IMR-90 (cell line): ENCODE measurements around the gene METTL22. TPM values are rescaled to one million over a fixed set of nuclear protein-coding genes. Genes with fewer than 3 reads are reported as not detected.

Experiments used
- ATAC-seq: fragments of 200-7000 bp; cut with Tn5 transposase; 2 replicates; pipeline ENCODE4 v1.9.1; 2020; ENCODE audit warnings: low read depth, mild to moderate bottlenecking, moderate library complexity
- Bru-seq: library from RNA; stranded (reverse); fragments of 400-500 nt; gene quantifications from one replicate; lab custom pipeline; 2021; lab: Mats Ljungman, UMichigan
- BruChase-seq, 2 experiments: library from RNA; stranded (reverse); fragments of 400-500 nt; gene quantifications; one replicate each; lab custom pipeline; 2021; lab: Mats Ljungman, UMichigan
- BruUV-seq: library from RNA; stranded (reverse); fragments of 400-500 nt; replicated peaks from 2 replicates; lab custom pipeline; 2021; lab: Mats Ljungman, UMichigan
- CTCF ChIA-PET: fragments of 300-600 bp; formaldehyde crosslinking; extraction: SDS; loops from one replicate; lab custom pipeline; 2021; ENCODE audit warnings: antibody characterized with exemption; lab: Yijun Ruan, JAX
- POLR2A ChIA-PET: fragments of 300-600 bp; sonication (Branson Sonifier 250); formaldehyde crosslinking; loops from one replicate; lab custom pipeline; 2022; ENCODE audit warnings: antibody characterized with exemption; ENCODE audit not compliant: unreplicated experiment; lab: Charles Lee
- DNase-seq: peaks from one replicate; pipeline ENCODE4 v3.0.0; 2013
- H2AFZ ChIP-seq: replicated peaks from 2 replicates; pipeline ENCODE3; 2013; ENCODE audit warnings: low read length, mild to moderate bottlenecking; ENCODE audit not compliant: poor library complexity
- H2AK5ac ChIP-seq: 2 replicates; pipeline ENCODE4 v1.6.1; 2013; ENCODE audit warnings: low read depth, low read length, inconsistent platforms
- H2AK9ac ChIP-seq: replicated peaks from 2 replicates; pipeline ENCODE3; 2013; ENCODE audit warnings: mild to moderate bottlenecking, low read depth, low read length, moderate library complexity; ENCODE audit not compliant: poor library complexity
- H2BK120ac ChIP-seq: 2 replicates; pipeline ENCODE4 v1.6.1; 2013; ENCODE audit warnings: low read depth, low read length, inconsistent platforms
- H2BK15ac ChIP-seq: 3 replicates; pipeline ENCODE4 v1.6.1; 2013; ENCODE audit warnings: low read depth, low read length, inconsistent platforms
- H2BK20ac ChIP-seq: 2 replicates; pipeline ENCODE4 v1.6.1; 2013; ENCODE audit warnings: low read depth, mild to moderate bottlenecking, inconsistent platforms, low read length, moderate library complexity
- H2BK5ac ChIP-seq: 2 replicates; pipeline ENCODE4 v1.6.1; 2013; ENCODE audit warnings: mild to moderate bottlenecking, low read depth, low read length, inconsistent platforms; ENCODE audit not compliant: poor library complexity, severe bottlenecking
- H3K14ac ChIP-seq: replicated peaks from 2 replicates; pipeline ENCODE4 v1.6.1; 2013; ENCODE audit warnings: low read depth, low read length, inconsistent platforms
- H3K18ac ChIP-seq: 2 replicates; pipeline ENCODE4 v1.6.1; 2013; ENCODE audit warnings: low read depth, low read length, control low read depth
- H3K23ac ChIP-seq: 2 replicates; pipeline ENCODE4 v1.6.1; 2013; ENCODE audit warnings: low read depth, low read length, inconsistent platforms
- H3K27ac ChIP-seq: 2 replicates; pipeline ENCODE4 v1.5.1; 2013; ENCODE audit warnings: mild to moderate bottlenecking, control low read depth, low read length; ENCODE audit not compliant: insufficient read depth
- H3K27me3 ChIP-seq: 2 replicates; pipeline ENCODE4 v1.6.1; 2013; ENCODE audit warnings: low read length; ENCODE audit not compliant: control insufficient read depth, insufficient read depth
- H3K36me3 ChIP-seq: 2 replicates; pipeline ENCODE4 v1.6.1; 2013; ENCODE audit warnings: low read length, mixed read lengths; ENCODE audit not compliant: control insufficient read depth, insufficient read depth
- H3K4ac ChIP-seq: 2 replicates; pipeline ENCODE4 v1.6.1; 2013; ENCODE audit warnings: low read depth, low read length, inconsistent platforms
- H3K4me1 ChIP-seq: 2 replicates; pipeline ENCODE4 v1.6.1; 2013; ENCODE audit warnings: low read length, mixed read lengths; ENCODE audit not compliant: control insufficient read depth, insufficient read depth
- H3K4me2 ChIP-seq: 2 replicates; pipeline ENCODE4 v1.6.1; 2013; ENCODE audit warnings: low read depth, mild to moderate bottlenecking, control low read depth, low read length, moderate library complexity
- H3K4me3 ChIP-seq: 2 replicates; pipeline ENCODE4 v1.5.1; 2013; ENCODE audit warnings: low read depth, mild to moderate bottlenecking, control low read depth, low read length, moderate library complexity; ENCODE audit not compliant: insufficient read depth
- H3K56ac ChIP-seq: 2 replicates; pipeline ENCODE4 v1.6.1; 2013; ENCODE audit warnings: low read length, inconsistent platforms; ENCODE audit not compliant: insufficient read depth; ENCODE audit errors: extremely low read depth
- H3K79me1 ChIP-seq, 2 experiments: 2 replicates each; pipeline ENCODE4 v1.6.1; 2013; ENCODE audit warnings: low read length in 2 of 2, inconsistent platforms in 1 of 2, low read depth in 1 of 2
- H3K9ac ChIP-seq: 2 replicates; pipeline ENCODE4 v1.6.1; 2013; ENCODE audit warnings: low read depth, low read length, control low read depth
- H3K9me1 ChIP-seq: 2 replicates; pipeline ENCODE4 v1.6.1; 2013; ENCODE audit warnings: low read length, inconsistent platforms; ENCODE audit not compliant: insufficient read depth
- H3K9me3 ChIP-seq: 2 replicates; pipeline ENCODE4 v1.6.1; 2013; ENCODE audit warnings: low read length; ENCODE audit not compliant: control insufficient read depth, insufficient read depth
- H4K20me1 ChIP-seq: 2 replicates; pipeline ENCODE4 v1.6.1; 2013; ENCODE audit warnings: low read length, inconsistent platforms; ENCODE audit not compliant: insufficient read depth
- H4K5ac ChIP-seq: 2 replicates; pipeline ENCODE4 v1.6.1; 2013; ENCODE audit warnings: mild to moderate bottlenecking, low read depth, low read length, control low read depth
- H4K8ac ChIP-seq, 2 experiments: 2 replicates each; pipeline ENCODE4 v1.6.1; 2013; ENCODE audit warnings: low read depth in 2 of 2, low read length in 2 of 2, control low read depth in 1 of 2, inconsistent platforms in 1 of 2
- H4K91ac ChIP-seq: 2 replicates; pipeline ENCODE4 v1.6.1; 2013; ENCODE audit warnings: low read depth, low read length, inconsistent platforms; ENCODE audit not compliant: insufficient read depth
- CEBPB ChIP-seq: IDR thresholded peaks from 2 replicates; pipeline ENCODE4 v1.6.1; 2012; ENCODE audit warnings: low read depth, low read length, improper control_type of control experiment
- CTCF ChIP-seq: conservative IDR thresholded peaks from 2 replicates; pipeline ENCODE4 v1.5.1; 2012; ENCODE audit warnings: mild to moderate bottlenecking, low read depth, low read length, improper control_type of control experiment
- MAZ ChIP-seq: IDR thresholded peaks from 2 replicates; pipeline ENCODE4 v1.6.1; 2012; ENCODE audit warnings: low read depth, mild to moderate bottlenecking, low read length, improper control_type of control experiment, moderate library complexity, borderline replicate concordance
- MXI1 ChIP-seq: IDR thresholded peaks from 2 replicates; pipeline ENCODE4 v1.6.1; 2012; ENCODE audit warnings: low read depth, mild to moderate bottlenecking, low read length, moderate library complexity, borderline replicate concordance
- POLR2A ChIP-seq: IDR thresholded peaks from 2 replicates; pipeline ENCODE4 v1.6.1; 2012; ENCODE audit warnings: mild to moderate bottlenecking, low read depth, low read length
- WGBS, 2 experiments: methylation state at CpG; one replicate each; pipeline versions ENCODE4 v1.1.5 to v1.1.7; 2013; ENCODE audit warnings: missing lambda C conversion rate in 2 of 2; ENCODE audit not compliant: insufficient read length in 1 of 2; ENCODE audit errors: extremely low coverage in 2 of 2; 5-methylcytosine and 5-hydroxymethylcytosine counted together
- dilution Hi-C: fragments of 300-500 bp; cut with HindIII; formaldehyde crosslinking; loops from one replicate; pipeline ENCODE4 v1.14.3; 2018; ENCODE audit warnings: low sequenced_read_pairs; ENCODE audit not compliant: unreplicated experiment
- in situ Hi-C: fragments of 300-500 bp; cut with MboI; formaldehyde crosslinking; loops from 3 replicates; pipeline ENCODE4 v1.14.3; 2019; ENCODE audit warnings: low sequenced_read_pairs, inconsistent platforms, mixed read lengths
- intact Hi-C: fragments of 100-400 bp; cut with micrococcal nuclease; formaldehyde crosslinking; loops from 2 replicates; pipeline ENCODE4 v1.10.0; 2022
- long read RNA-seq: library from polyadenylated mRNA; unstranded; transcript quantifications from one replicate; pipeline ENCODE4 v2.0.0, GENCODE V29; 2021; ENCODE audit not compliant: unreplicated experiment
- polyA plus RNA-seq, 3 experiments: library from polyadenylated mRNA; depleted of rRNA; stranded (reverse); fragments of >200 nt; gene quantifications; 2 replicates each; pipeline ENCODE4 v1.2.3, GENCODE V29; 2012; ENCODE audit warnings: low replicate concordance in 1 of 3
- total RNA-seq: library from RNA; depleted of rRNA; stranded (reverse); fragments of >200 nt; gene quantifications from 2 replicates; pipeline ENCODE4 v1.2.3, GENCODE V29; 2012; rRNA removed

The METTL22 gene
- 27.2 and 38.3 TPM in 2 replicates for total RNA-seq
- polyA plus RNA-seq (2012; rRNA removed) = 51.2 and 55.5 TPM in 2 replicates
- 44.3 and 53.4 TPM in 2 replicates for polyA plus RNA-seq (2012; cell fraction: cytosol; rRNA removed)
- 130 and 132 TPM in 2 replicates for polyA plus RNA-seq (2012; cell fraction: nucleus; rRNA removed; ENCODE audit: low replicate concordance)
- Bru-seq, nascent RNA = percentile 73 among the genes with signal in this experiment
- BruChase-seq, experiment 1, labeled RNA remaining after a 6-hour chase = percentile 79 among the genes with signal in this experiment
- percentile 70 among the genes with signal in this experiment for BruChase-seq, experiment 2, labeled RNA remaining after a 2-hour chase
- long read RNA-seq, full-length matches to known transcripts = 24 of 42 reads
- long read RNA-seq, partial matches to known transcripts = 14 of 42 reads
- long read RNA-seq, other reads (novel, unspliced or antisense) = 4 of 42 reads

- in situ Hi-C loops = no loop called here
- Histone ChIP-seq H3K9me3 (no peaks in the 10 kb centered on the region), H2BK20ac (no peak within 1 kb of the TSS), H2BK120ac (no peak within 1 kb of the TSS), H3K36me3 (peaks cover 12% of the 10 kb centered on the region), H3K4me3 (peak within 1 kb of the TSS; percentile 91), H2BK15ac (no peak within 1 kb of the TSS), H3K9me1 (peaks cover 3% of the 10 kb centered on the region; the same call in 1 of the 2 replicates), H2AK5ac (peak within 1 kb of the TSS; percentile 49; the same call in 1 of the 2 replicates), H3K27ac (peak within 1 kb of the TSS; percentile 92), H3K9ac (peak within 1 kb of the TSS; percentile 98), H3K23ac (peak within 1 kb of the TSS; percentile 74), H3K14ac (peak within 1 kb of the TSS; percentile 92), H2BK5ac (peak within 1 kb of the TSS; percentile 58), H3K27me3 (peaks cover 2% of the 10 kb centered on the region; the same call in 1 of the 2 replicates), H4K5ac (peak within 1 kb of the TSS; percentile 86), H4K91ac (peak within 1 kb of the TSS; percentile 93), H3K18ac (peak within 1 kb of the TSS; percentile 40), H4K8ac (peak within 1 kb of the TSS; percentile 98 to 99), H3K79me1 (peaks cover 12 to 41% of the 10 kb centered on the region in 2 experiments), H3K56ac (peak within 1 kb of the TSS; percentile 94), H4K20me1 (peaks cover 3% of the 10 kb centered on the region; the same call in 1 of the 2 replicates), H2AFZ (peak within 1 kb of the TSS; percentile 98), H2AK9ac (peak within 1 kb of the TSS; percentile 59), H3K4me1 (no peaks in the 10 kb centered on the region), H3K4me2 (peak within 1 kb of the TSS; percentile 88), H3K4ac (peak within 1 kb of the TSS; percentile 90)
- no TSS peak for BruUV-seq
- TF ChIP-seq POLR2A = peak; percentile 80
- TF ChIP-seq CTCF = no peak
- peak; percentile 52; the same call in 1 of the 2 replicates for TF ChIP-seq CEBPB
- peak; percentile 5; the same call in 1 of the 2 replicates for TF ChIP-seq MXI1
- TF ChIP-seq MAZ = peak; percentile 51; the same call in 1 of the 2 replicates
- peak; percentile 80 for DNase-seq
- intact Hi-C loops = loop anchor here (1.0 kb wide), 1 partner anchor 54 kb away; no protein-coding TSS in a partner anchor
- peak; percentile 99 for ATAC-seq
- ChIA-PET POLR2A (no interaction called here), CTCF (no interaction called here)
- WGBS, 2 experiments = 0% methylated on average over 8 of the region's 51 CpGs; no CpG with 5 or more reads in 1 of the 2 experiments
- dilution Hi-C loops = no loop called here
Observed at GRCh38 chr16:8621572-8622314, at the start of gene METTL22. Gene METTL22, plus strand, starts transcription at chr16:8621698. Its CDS starts 3,968 bp downstream, at chr16:8625666.
